IMR-90 (cell line): ENCODE measurements around the gene ZNF654. TPM values are rescaled to one million over a fixed set of nuclear protein-coding genes. Genes with fewer than 3 reads are reported as not detected.

Experiments
- ATAC-seq: fragments of 200-7000 bp; cut with Tn5 transposase; 2 replicates; pipeline ENCODE4 v1.9.1; 2020; ENCODE audit warnings: low read depth, mild to moderate bottlenecking, moderate library complexity
- BruUV-seq: library from RNA; stranded (reverse); fragments of 400-500 nt; replicated peaks from 2 replicates; lab custom pipeline; 2021; lab: Mats Ljungman, UMichigan
- CTCF ChIA-PET: fragments of 300-600 bp; formaldehyde crosslinking; extraction: SDS; loops from one replicate; lab custom pipeline; 2021; ENCODE audit warnings: antibody characterized with exemption; lab: Yijun Ruan, JAX
- POLR2A ChIA-PET: fragments of 300-600 bp; sonication (Branson Sonifier 250); formaldehyde crosslinking; loops from one replicate; lab custom pipeline; 2022; ENCODE audit warnings: antibody characterized with exemption; ENCODE audit not compliant: unreplicated experiment; lab: Charles Lee
- DNase-seq: peaks from one replicate; pipeline ENCODE4 v3.0.0; 2013
- H2AFZ ChIP-seq: replicated peaks from 2 replicates; pipeline ENCODE3; 2013; ENCODE audit warnings: low read length, mild to moderate bottlenecking; ENCODE audit not compliant: poor library complexity
- H2AK5ac ChIP-seq: 2 replicates; pipeline ENCODE4 v1.6.1; 2013; ENCODE audit warnings: low read depth, low read length, inconsistent platforms
- H2AK9ac ChIP-seq: replicated peaks from 2 replicates; pipeline ENCODE3; 2013; ENCODE audit warnings: mild to moderate bottlenecking, low read depth, low read length, moderate library complexity; ENCODE audit not compliant: poor library complexity
- H2BK120ac ChIP-seq: 2 replicates; pipeline ENCODE4 v1.6.1; 2013; ENCODE audit warnings: low read depth, low read length, inconsistent platforms
- H2BK15ac ChIP-seq: 3 replicates; pipeline ENCODE4 v1.6.1; 2013; ENCODE audit warnings: low read depth, low read length, inconsistent platforms
- H2BK20ac ChIP-seq: 2 replicates; pipeline ENCODE4 v1.6.1; 2013; ENCODE audit warnings: low read depth, mild to moderate bottlenecking, inconsistent platforms, low read length, moderate library complexity
- H2BK5ac ChIP-seq: 2 replicates; pipeline ENCODE4 v1.6.1; 2013; ENCODE audit warnings: mild to moderate bottlenecking, low read depth, low read length, inconsistent platforms; ENCODE audit not compliant: poor library complexity, severe bottlenecking
- H3K14ac ChIP-seq: replicated peaks from 2 replicates; pipeline ENCODE4 v1.6.1; 2013; ENCODE audit warnings: low read depth, low read length, inconsistent platforms
- H3K18ac ChIP-seq: 2 replicates; pipeline ENCODE4 v1.6.1; 2013; ENCODE audit warnings: low read depth, low read length, control low read depth
- H3K23ac ChIP-seq: 2 replicates; pipeline ENCODE4 v1.6.1; 2013; ENCODE audit warnings: low read depth, low read length, inconsistent platforms
- H3K27ac ChIP-seq: 2 replicates; pipeline ENCODE4 v1.5.1; 2013; ENCODE audit warnings: mild to moderate bottlenecking, control low read depth, low read length; ENCODE audit not compliant: insufficient read depth
- H3K27me3 ChIP-seq: 2 replicates; pipeline ENCODE4 v1.6.1; 2013; ENCODE audit warnings: low read length; ENCODE audit not compliant: control insufficient read depth, insufficient read depth
- H3K36me3 ChIP-seq: 2 replicates; pipeline ENCODE4 v1.6.1; 2013; ENCODE audit warnings: low read length, mixed read lengths; ENCODE audit not compliant: control insufficient read depth, insufficient read depth
- H3K4ac ChIP-seq: 2 replicates; pipeline ENCODE4 v1.6.1; 2013; ENCODE audit warnings: low read depth, low read length, inconsistent platforms
- H3K4me1 ChIP-seq: 2 replicates; pipeline ENCODE4 v1.6.1; 2013; ENCODE audit warnings: low read length, mixed read lengths; ENCODE audit not compliant: control insufficient read depth, insufficient read depth
- H3K4me2 ChIP-seq: 2 replicates; pipeline ENCODE4 v1.6.1; 2013; ENCODE audit warnings: low read depth, mild to moderate bottlenecking, control low read depth, low read length, moderate library complexity
- H3K4me3 ChIP-seq: 2 replicates; pipeline ENCODE4 v1.5.1; 2013; ENCODE audit warnings: low read depth, mild to moderate bottlenecking, control low read depth, low read length, moderate library complexity; ENCODE audit not compliant: insufficient read depth
- H3K56ac ChIP-seq: 2 replicates; pipeline ENCODE4 v1.6.1; 2013; ENCODE audit warnings: low read length, inconsistent platforms; ENCODE audit not compliant: insufficient read depth; ENCODE audit errors: extremely low read depth
- H3K79me1 ChIP-seq, 2 experiments: 2 replicates each; pipeline ENCODE4 v1.6.1; 2013; ENCODE audit warnings: low read length in 2 of 2, inconsistent platforms in 1 of 2, low read depth in 1 of 2
- H3K9ac ChIP-seq: 2 replicates; pipeline ENCODE4 v1.6.1; 2013; ENCODE audit warnings: low read depth, low read length, control low read depth
- H3K9me1 ChIP-seq: 2 replicates; pipeline ENCODE4 v1.6.1; 2013; ENCODE audit warnings: low read length, inconsistent platforms; ENCODE audit not compliant: insufficient read depth
- H3K9me3 ChIP-seq: 2 replicates; pipeline ENCODE4 v1.6.1; 2013; ENCODE audit warnings: low read length; ENCODE audit not compliant: control insufficient read depth, insufficient read depth
- H4K20me1 ChIP-seq: 2 replicates; pipeline ENCODE4 v1.6.1; 2013; ENCODE audit warnings: low read length, inconsistent platforms; ENCODE audit not compliant: insufficient read depth
- H4K5ac ChIP-seq: 2 replicates; pipeline ENCODE4 v1.6.1; 2013; ENCODE audit warnings: mild to moderate bottlenecking, low read depth, low read length, control low read depth
- H4K8ac ChIP-seq, 2 experiments: 2 replicates each; pipeline ENCODE4 v1.6.1; 2013; ENCODE audit warnings: low read depth in 2 of 2, low read length in 2 of 2, control low read depth in 1 of 2, inconsistent platforms in 1 of 2
- H4K91ac ChIP-seq: 2 replicates; pipeline ENCODE4 v1.6.1; 2013; ENCODE audit warnings: low read depth, low read length, inconsistent platforms; ENCODE audit not compliant: insufficient read depth
- BHLHE40 ChIP-seq: fragments of 150-350 bp; IDR thresholded peaks from 2 replicates; pipeline ENCODE4 v1.6.1; 2016; ENCODE audit warnings: mild to moderate bottlenecking, low read depth, low read length
- CHD1 ChIP-seq: IDR thresholded peaks from 2 replicates; pipeline ENCODE4 v1.6.1; 2012; ENCODE audit warnings: low read depth, low read length, improper control_type of control experiment
- MAZ ChIP-seq: IDR thresholded peaks from 2 replicates; pipeline ENCODE4 v1.6.1; 2012; ENCODE audit warnings: low read depth, mild to moderate bottlenecking, low read length, improper control_type of control experiment, moderate library complexity, borderline replicate concordance
- MXI1 ChIP-seq: IDR thresholded peaks from 2 replicates; pipeline ENCODE4 v1.6.1; 2012; ENCODE audit warnings: low read depth, mild to moderate bottlenecking, low read length, moderate library complexity, borderline replicate concordance
- NFE2L2 ChIP-seq: fragments of 150-350 bp; IDR thresholded peaks from 2 replicates; pipeline ENCODE4 v1.6.1; 2016; ENCODE audit warnings: low read depth, mild to moderate bottlenecking, low read length
- POLR2A ChIP-seq: IDR thresholded peaks from 2 replicates; pipeline ENCODE4 v1.6.1; 2012; ENCODE audit warnings: mild to moderate bottlenecking, low read depth, low read length
- RFX5 ChIP-seq: IDR thresholded peaks from 2 replicates; pipeline ENCODE4 v1.8.0; 2012; ENCODE audit warnings: low read depth, mild to moderate bottlenecking, low read length, moderate library complexity
- WGBS, 2 experiments: methylation state at CpG; one replicate each; pipeline versions ENCODE4 v1.1.5 to v1.1.7; 2013; ENCODE audit warnings: missing lambda C conversion rate in 2 of 2; ENCODE audit not compliant: insufficient read length in 1 of 2; ENCODE audit errors: extremely low coverage in 2 of 2; 5-methylcytosine and 5-hydroxymethylcytosine counted together
- dilution Hi-C: fragments of 300-500 bp; cut with HindIII; formaldehyde crosslinking; loops from one replicate; pipeline ENCODE4 v1.14.3; 2018; ENCODE audit warnings: low sequenced_read_pairs; ENCODE audit not compliant: unreplicated experiment
- in situ Hi-C: fragments of 300-500 bp; cut with MboI; formaldehyde crosslinking; loops from 3 replicates; pipeline ENCODE4 v1.14.3; 2019; ENCODE audit warnings: low sequenced_read_pairs, inconsistent platforms, mixed read lengths
- intact Hi-C: fragments of 100-400 bp; cut with micrococcal nuclease; formaldehyde crosslinking; loops from 2 replicates; pipeline ENCODE4 v1.10.0; 2022
- polyA plus RNA-seq, 3 experiments: library from polyadenylated mRNA; depleted of rRNA; stranded (reverse); fragments of >200 nt; gene quantifications; 2 replicates each; pipeline ENCODE4 v1.2.3, GENCODE V29; 2012; ENCODE audit warnings: low replicate concordance in 1 of 3
- total RNA-seq: library from RNA; depleted of rRNA; stranded (reverse); fragments of >200 nt; gene quantifications from 2 replicates; pipeline ENCODE4 v1.2.3, GENCODE V29; 2012
- TF ChIP-seq, protein P1 (sequence below): fragments of 150-350 bp; IDR thresholded peaks from 2 replicates; pipeline ENCODE4 v1.6.1; 2017; ENCODE audit warnings: mild to moderate bottlenecking, antibody characterized with exemption, low read length, low read depth

ZNF654 gene
- total and polyA plus RNA-seq, 2 of the 4 experiments (the other 2 are of a cell fraction) = 3.3 to 11.5 TPM

DNA sequence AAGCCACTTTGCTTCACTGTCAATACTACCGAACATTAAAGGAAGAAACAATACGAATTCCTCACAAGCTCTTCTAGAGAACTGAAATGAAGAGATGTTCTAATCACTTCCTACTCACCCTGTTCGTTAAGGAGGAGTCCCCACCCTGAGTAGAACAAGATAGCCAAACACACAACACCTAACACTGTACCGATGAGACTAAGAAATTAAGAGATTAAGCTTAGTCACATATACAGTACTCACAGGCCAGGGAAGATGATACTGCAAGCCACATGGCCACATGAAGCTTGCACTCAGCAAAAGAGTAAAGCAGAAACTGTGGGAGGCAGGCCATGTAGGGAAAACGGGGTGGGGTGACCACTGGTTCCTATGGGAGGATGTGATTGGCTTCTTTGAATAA is 48.2 kb upstream of the ZNF654 start:
- H3K4me1 ChIP-seq = no peaks in the 10 kb centered on the region
- BruUV-seq = no TSS peak
- no peaks in the 10 kb centered on the region for H4K20me1 ChIP-seq
- no peaks in the 10 kb centered on the region for H3K9me1 ChIP-seq
- no peaks in the 10 kb centered on the region for H3K36me3 ChIP-seq
- 0% methylated on average over 1 of the region's 5 CpGs; no CpG with 5 or more reads in 1 of the 2 experiments for WGBS, 2 experiments
- no peak overlapping the region for H3K9ac ChIP-seq
- no peak overlapping the region for H3K4me3 ChIP-seq
- H2BK15ac ChIP-seq = no peak overlapping the region
- no peak overlapping the region for H3K4ac ChIP-seq
- no peak overlapping the region for H2AFZ ChIP-seq
- no peak overlapping the region for H2AK5ac ChIP-seq
- in situ Hi-C loops (loop anchor here (10.0 kb wide), 1 partner anchor 706 kb away; no protein-coding TSS in a partner anchor), intact Hi-C loops (no loop called here), dilution Hi-C loops (no loop called here)
- H3K18ac ChIP-seq = no peak overlapping the region
- TF ChIP-seq RFX5 = no peak
- TF ChIP-seq, protein P1, sequence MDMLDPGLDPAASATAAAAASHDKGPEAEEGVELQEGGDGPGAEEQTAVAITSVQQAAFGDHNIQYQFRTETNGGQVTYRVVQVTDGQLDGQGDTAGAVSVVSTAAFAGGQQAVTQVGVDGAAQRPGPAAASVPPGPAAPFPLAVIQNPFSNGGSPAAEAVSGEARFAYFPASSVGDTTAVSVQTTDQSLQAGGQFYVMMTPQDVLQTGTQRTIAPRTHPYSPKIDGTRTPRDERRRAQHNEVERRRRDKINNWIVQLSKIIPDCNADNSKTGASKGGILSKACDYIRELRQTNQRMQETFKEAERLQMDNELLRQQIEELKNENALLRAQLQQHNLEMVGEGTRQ = no peak
- TF ChIP-seq POLR2A = no peak
- TF ChIP-seq CHD1 = no peak
- TF ChIP-seq MAZ = no peak
- no peak for TF ChIP-seq MXI1
- TF ChIP-seq NFE2L2 = no peak
- no peak for TF ChIP-seq BHLHE40
- no peak overlapping the region for H2BK20ac ChIP-seq
- H3K9me3 ChIP-seq = no peaks in the 10 kb centered on the region
- H2AK9ac ChIP-seq = no peak overlapping the region
- no peak overlapping the region for H4K91ac ChIP-seq
- no peak overlapping the region for H2BK120ac ChIP-seq
- no peak overlapping the region for H3K14ac ChIP-seq
- H4K5ac ChIP-seq = no peak overlapping the region
- H3K79me1 ChIP-seq = no peaks in the 10 kb centered on the region
- H3K56ac ChIP-seq = no peak overlapping the region
- ChIA-PET CTCF (interaction anchor here (0.6 kb wide), 1 partner anchor 1405 kb away, joined by 3 read pairs; no protein-coding TSS in a partner anchor), POLR2A (no interaction called here)
- no peaks in the 10 kb centered on the region; the same call in 1 of the 2 replicates for H3K27me3 ChIP-seq
- no peak overlapping the region for H3K27ac ChIP-seq
- H4K8ac ChIP-seq = no peak overlapping the region
- ATAC-seq (no peak), DNase-seq (no peak)
- no peak overlapping the region for H3K4me2 ChIP-seq
- H2BK5ac ChIP-seq = no peak overlapping the region
- no peak overlapping the region for H3K23ac ChIP-seq
